Measurements from ENCODE around the gene IL13RA2. TPM values are rescaled to one million over a fixed set of nuclear protein-coding genes. Genes with fewer than 3 reads are reported as not detected.

IL13RA2 gene
- total and polyA plus RNA-seq, 2 donors (not counting 3 experiments of a cell fraction or from before 2014, with no cell fraction given): not detected

DNA sequence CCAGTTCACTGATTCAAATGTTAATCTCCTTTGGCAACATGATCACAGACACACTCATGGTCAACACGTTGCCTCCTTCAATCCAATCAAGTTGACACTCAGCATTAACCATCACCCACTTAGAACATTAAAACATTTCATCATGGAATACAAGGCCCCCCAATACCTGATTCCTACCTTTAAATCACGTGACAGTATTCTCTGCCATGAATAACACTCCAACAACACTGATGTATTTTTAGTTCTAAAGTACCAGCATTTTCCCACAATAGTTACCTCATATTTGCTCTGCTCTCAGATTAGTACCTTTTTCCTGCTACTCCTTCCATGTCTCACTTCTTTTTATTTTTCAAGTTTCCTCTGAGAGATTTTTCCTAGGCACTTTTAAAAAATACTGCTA is 19.6 kb downstream of the IL13RA2 start:
- TF ChIP-seq, protein P1, sequence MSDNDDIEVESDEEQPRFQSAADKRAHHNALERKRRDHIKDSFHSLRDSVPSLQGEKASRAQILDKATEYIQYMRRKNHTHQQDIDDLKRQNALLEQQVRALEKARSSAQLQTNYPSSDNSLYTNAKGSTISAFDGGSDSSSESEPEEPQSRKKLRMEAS (IDR thresholded peaks at IDR 0.05; ENCODE audit: insufficient read depth, insufficient read length): no peak
- no peak for TF ChIP-seq MYC (IDR thresholded peaks at IDR 0.05; ENCODE audit: low read depth, low read length)
- no peak for TF ChIP-seq EZH2 (IDR thresholded peaks at IDR 0.05; ENCODE audit: borderline replicate concordance, low read depth, low read length, severe bottlenecking)
- TF ChIP-seq FOS (IDR thresholded peaks at IDR 0.05; ENCODE audit: borderline replicate concordance, insufficient read depth, low read length): no peak
- no peak for TF ChIP-seq GATA2 (IDR thresholded peaks at IDR 0.05; ENCODE audit: insufficient read depth, insufficient read length, low read depth, low read length)
- TF ChIP-seq POLR2A (IDR thresholded peaks at IDR 0.05; ENCODE audit: low read depth, low read length): no peak
- no peak for TF ChIP-seq POLR2AphosphoS5 (IDR thresholded peaks at IDR 0.05; ENCODE audit: insufficient read depth, low read depth, low read length)
- TF ChIP-seq JUN (IDR thresholded peaks at IDR 0.05; ENCODE audit: borderline replicate concordance, insufficient read depth, insufficient read length, low read depth): no peak
- no peak for TF ChIP-seq CTCF (IDR thresholded peaks at IDR 0.05; ENCODE audit: extremely low read depth in 1 of 2, insufficient read depth in 1 of 2, low read depth in 1 of 2, low read length in 2 of 2)
- intact Hi-C loops (cut with micrococcal nuclease): no loop called here
- Histone ChIP-seq H3K9me3 (replicated peaks; ENCODE audit: control insufficient read depth, insufficient read depth, low read length) (no peaks in the 10 kb centered on the region), H2AFZ (ENCODE audit: low read depth, low read length) (no peak overlapping the region), H3K27me3 (ENCODE audit: control insufficient read depth in 2 of 2, insufficient read depth in 2 of 2, low read length in 2 of 2) (no peaks in the 10 kb centered on the region), H3K4me2 (ENCODE audit: insufficient read depth, low read length) (no peak overlapping the region), H4K20me1 (replicated peaks; ENCODE audit: control insufficient read depth, extremely low read depth, insufficient read depth, low read length) (no peaks in the 10 kb centered on the region), H3K79me2 (ENCODE audit: control insufficient read depth, insufficient read depth, low read length) (no peaks in the 10 kb centered on the region), H3K36me3 (ENCODE audit: control insufficient read depth in 2 of 2, extremely low read depth in 1 of 2, insufficient read depth in 2 of 2, low read length in 2 of 2) (no peaks in the 10 kb centered on the region), H3K9ac (replicated peaks; ENCODE audit: extremely low read depth, insufficient read depth, low read length) (no peak overlapping the region), H3K9me1 (replicated peaks; ENCODE audit: control insufficient read depth, extremely low read depth, insufficient read depth, low read length) (no peaks in the 10 kb centered on the region), H3K4me3 (replicated peaks in 1 of 3; ENCODE audit: insufficient read depth in 1 of 3, low read depth in 1 of 3, low read length in 3 of 3) (no peak overlapping the region), H3K4me1 (ENCODE audit: control insufficient read depth, extremely low read depth, insufficient read depth, low read length) (no peaks in the 10 kb centered on the region), H3K27ac (ENCODE audit: insufficient read depth, low read depth, low read length) (no peak overlapping the region)
- DNase-seq (ENCODE audit: low read depth, low spot score) (no peak), FAIRE-seq (no peak)
- dilution Hi-C loops (cut with MboI; ENCODE audit: extremely low pct_ligation_motif_present, low sequenced_read_pairs): no loop called here
- ChIA-PET POLR2A (no interaction called here), CTCF (no interaction called here)
- BruUV-seq (replicated peaks): no TSS peak

Measured in endothelial cell of umbilical vein (primary cell).